ENCODE results near the gene AHCYL2. TPM values are rescaled to one million over a fixed set of nuclear protein-coding genes. Genes with fewer than 3 reads are reported as not detected.
A peak's percentile ranks its signal among the peaks of the same experiment; 100 is the strongest.

Gene AHCYL2
- total RNA-seq, 1 experiment from 2014 or later, result 25.6 TPM

DNA sequence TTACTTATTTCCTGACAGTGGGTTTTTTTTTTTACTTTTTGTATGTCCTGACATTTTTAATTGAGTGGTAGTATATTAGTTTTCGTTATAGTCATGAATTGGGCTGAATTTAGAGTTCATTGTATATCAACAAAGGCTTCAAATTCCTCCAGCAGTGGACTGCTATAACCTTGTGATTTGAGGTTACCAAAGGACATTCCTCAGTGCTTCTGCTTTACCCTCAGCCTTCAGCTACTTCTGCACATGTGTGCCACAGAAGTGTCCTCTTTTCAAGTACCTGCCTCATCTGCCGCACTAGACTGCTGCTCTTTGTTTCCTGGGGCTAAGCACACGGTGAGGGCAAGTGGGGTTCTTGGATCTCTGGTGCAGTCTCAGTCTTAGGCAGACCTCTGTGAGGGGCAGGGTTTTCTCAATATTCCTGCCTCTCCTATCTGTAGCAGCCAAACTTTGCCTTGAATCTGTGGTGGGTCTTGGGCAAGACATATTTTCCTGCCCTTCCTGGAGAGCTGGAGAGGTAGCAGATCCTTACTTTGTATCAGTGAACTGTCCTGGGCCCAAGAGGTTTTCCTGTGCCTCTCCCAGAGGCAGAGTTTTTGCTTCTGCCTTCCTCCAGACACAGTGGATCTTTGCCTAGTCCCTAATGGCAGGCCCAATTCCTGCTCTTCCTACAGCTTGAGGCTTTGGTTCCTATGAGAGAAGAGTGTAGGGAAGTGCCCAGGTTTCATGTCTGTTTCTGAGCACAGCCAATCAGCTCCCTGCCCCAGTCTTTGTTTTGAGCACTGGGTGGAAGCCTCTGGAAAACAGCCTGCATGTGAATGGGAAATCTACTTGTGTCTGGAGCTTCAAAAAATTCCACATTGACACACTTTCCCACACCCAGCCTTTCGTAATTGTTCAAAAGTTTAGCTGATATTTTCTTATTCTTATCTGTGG, 170.4 kb downstream of the AHCYL2 start:
- H3K4me3 Mint-ChIP-seq, result no peak overlapping the region
- 0 out of 2 replicates have a peak, but pooled peaks cover 4% of the 10 kb centered on the region for H3K4me1 Mint-ChIP-seq
- 0 out of 2 replicates have a peak, but pooled peaks cover 4% of the 10 kb centered on the region for H3K36me3 Mint-ChIP-seq
- ChIA-PET CTCF (interaction anchor here (1.3 kb wide), 1 partner anchor 19 kb away, joined by 4 read pairs; no protein-coding TSS in a partner anchor), POLR2A (no interaction called here)
- DNase-seq (ENCODE audit: low spot score), result no peak
- H3K27me3 Mint-ChIP-seq (ENCODE audit: low read depth), result no peaks in the 10 kb centered on the region
- peak; percentile 59; the same call in 1 of the 2 replicates for ATAC-seq
- TF ChIP-seq, protein P1, sequence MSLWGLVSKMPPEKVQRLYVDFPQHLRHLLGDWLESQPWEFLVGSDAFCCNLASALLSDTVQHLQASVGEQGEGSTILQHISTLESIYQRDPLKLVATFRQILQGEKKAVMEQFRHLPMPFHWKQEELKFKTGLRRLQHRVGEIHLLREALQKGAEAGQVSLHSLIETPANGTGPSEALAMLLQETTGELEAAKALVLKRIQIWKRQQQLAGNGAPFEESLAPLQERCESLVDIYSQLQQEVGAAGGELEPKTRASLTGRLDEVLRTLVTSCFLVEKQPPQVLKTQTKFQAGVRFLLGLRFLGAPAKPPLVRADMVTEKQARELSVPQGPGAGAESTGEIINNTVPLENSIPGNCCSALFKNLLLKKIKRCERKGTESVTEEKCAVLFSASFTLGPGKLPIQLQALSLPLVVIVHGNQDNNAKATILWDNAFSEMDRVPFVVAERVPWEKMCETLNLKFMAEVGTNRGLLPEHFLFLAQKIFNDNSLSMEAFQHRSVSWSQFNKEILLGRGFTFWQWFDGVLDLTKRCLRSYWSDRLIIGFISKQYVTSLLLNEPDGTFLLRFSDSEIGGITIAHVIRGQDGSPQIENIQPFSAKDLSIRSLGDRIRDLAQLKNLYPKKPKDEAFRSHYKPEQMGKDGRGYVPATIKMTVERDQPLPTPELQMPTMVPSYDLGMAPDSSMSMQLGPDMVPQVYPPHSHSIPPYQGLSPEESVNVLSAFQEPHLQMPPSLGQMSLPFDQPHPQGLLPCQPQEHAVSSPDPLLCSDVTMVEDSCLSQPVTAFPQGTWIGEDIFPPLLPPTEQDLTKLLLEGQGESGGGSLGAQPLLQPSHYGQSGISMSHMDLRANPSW (CRISPR knock-in tag; conservative IDR thresholded peaks at IDR 0.05; ENCODE audit: low read depth), result no peak
- no peaks in the 10 kb centered on the region for H3K9me3 Mint-ChIP-seq
- H3K27ac Mint-ChIP-seq, result peak overlapping the region; percentile 13

DNA sequence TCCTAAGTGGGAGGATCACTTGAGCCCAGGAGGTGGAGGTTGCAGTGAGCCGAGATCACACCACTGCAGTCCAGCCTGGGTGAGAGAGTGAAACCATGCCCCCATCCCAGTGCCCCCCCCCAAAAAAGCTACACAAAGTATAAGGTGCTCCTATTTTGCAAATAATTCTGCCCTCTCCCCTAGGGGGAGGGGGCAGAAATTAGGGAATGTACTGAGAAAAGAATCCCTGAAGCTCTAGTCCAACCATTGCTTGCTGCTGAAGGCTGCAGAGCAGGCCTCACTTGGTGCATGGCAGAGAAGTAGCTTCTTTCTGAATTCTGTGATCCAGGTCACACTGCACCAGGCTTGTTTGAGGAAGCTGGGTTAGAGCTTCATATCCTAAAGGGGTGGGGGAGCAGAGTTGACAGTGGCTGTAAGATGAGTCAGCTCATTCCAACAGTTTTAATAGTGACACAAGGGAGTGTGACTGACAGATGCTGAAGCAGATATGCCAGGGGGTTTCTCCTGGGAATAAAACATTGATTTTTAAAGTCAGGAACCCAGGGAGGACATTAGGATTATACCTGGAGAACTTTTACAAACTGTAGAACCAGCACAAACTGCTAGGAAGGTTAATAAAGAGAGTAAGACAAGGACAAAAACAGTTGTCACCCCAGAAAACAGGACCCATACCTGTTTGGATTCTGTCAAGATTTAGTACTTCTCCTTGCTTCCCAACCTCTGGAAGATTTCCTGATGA, 176.6 kb downstream of the AHCYL2 start:
- no peak for ATAC-seq
- no peaks in the 10 kb centered on the region for H3K9me3 Mint-ChIP-seq
- H3K27ac Mint-ChIP-seq, result 0 out of 2 replicates have a peak overlapping the region, but pooled peaks have one; percentile 19
- peaks cover 4% of the 10 kb centered on the region; the same call in 1 of the 2 replicates for H3K36me3 Mint-ChIP-seq
- TF ChIP-seq, protein P2, sequence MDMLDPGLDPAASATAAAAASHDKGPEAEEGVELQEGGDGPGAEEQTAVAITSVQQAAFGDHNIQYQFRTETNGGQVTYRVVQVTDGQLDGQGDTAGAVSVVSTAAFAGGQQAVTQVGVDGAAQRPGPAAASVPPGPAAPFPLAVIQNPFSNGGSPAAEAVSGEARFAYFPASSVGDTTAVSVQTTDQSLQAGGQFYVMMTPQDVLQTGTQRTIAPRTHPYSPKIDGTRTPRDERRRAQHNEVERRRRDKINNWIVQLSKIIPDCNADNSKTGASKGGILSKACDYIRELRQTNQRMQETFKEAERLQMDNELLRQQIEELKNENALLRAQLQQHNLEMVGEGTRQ (CRISPR knock-in tag; IDR thresholded peaks at IDR 0.05), result no peak
- no peak overlapping the region for H3K4me3 Mint-ChIP-seq
- DNase-seq (ENCODE audit: low spot score), result no peak
- ChIA-PET CTCF (interaction anchor here (0.6 to 1.7 kb wide), 8 partner anchors 17 to 238 kb away, joined by 4 to 10 read pairs (median 4); partner anchors contain the start of gene STRIP2), POLR2A (no interaction called here)
- peaks cover 17% of the 10 kb centered on the region for H3K4me1 Mint-ChIP-seq
- H3K27me3 Mint-ChIP-seq (ENCODE audit: low read depth), result no peaks in the 10 kb centered on the region

DNA sequence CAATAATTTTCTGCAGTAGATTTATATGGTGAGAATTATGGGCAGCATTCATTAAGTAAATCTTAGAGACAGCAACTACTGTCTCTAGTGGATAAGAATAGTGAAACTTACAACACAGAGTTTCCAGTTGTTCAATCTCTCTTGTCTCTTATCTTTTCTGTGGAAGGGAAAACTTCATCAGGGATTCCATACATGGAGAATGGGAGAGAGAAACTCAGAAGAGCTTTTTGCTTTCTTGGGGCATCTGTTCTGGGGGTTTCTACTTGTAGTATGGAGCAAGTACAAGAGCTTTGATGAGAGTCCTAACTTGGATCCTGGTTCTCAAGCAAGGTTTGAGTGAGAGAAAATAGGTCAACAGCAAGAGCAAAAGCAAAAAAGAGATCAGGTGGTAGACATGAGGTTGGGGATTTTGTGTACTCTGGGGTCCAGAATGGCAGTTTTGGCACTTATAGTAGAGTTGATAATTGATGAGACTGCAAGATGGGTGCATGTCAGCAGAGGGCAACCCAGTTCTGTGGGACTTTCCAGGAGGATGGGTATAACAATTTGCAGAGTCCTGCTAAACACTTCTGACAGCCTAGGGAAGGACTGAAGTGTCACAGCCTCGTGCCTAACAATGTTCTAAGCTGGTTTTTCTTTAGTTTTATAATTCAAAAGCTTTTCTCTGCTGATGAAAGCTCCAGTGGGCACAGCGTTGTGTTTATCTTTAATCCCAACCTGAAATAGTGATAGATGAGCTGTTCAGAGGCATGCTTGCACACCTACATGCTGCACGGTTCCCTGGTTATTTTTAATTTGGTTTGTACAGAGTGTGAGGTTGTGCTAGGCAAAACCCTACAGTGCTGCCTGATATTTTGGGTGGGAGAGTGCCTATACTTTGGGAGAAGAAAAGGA, 177.4 kb downstream of the AHCYL2 start:
- ChIA-PET POLR2A (interaction anchor here (0.5 kb wide), 1 partner anchor 131 kb away, joined by 5 read pairs; no protein-coding TSS in a partner anchor), CTCF (interaction anchor here (0.7 to 1.7 kb wide), 4 partner anchors 27 to 69 kb away, joined by 4 to 10 read pairs (median 6); partner anchors contain the start of gene STRIP2)
- no peak for TF ChIP-seq HMGA2 (CRISPR knock-in tag; IDR thresholded peaks at IDR 0.05)
- no peak for TF ChIP-seq CREB1 (CRISPR knock-in tag; IDR thresholded peaks at IDR 0.05)
- TF ChIP-seq, protein P3, sequence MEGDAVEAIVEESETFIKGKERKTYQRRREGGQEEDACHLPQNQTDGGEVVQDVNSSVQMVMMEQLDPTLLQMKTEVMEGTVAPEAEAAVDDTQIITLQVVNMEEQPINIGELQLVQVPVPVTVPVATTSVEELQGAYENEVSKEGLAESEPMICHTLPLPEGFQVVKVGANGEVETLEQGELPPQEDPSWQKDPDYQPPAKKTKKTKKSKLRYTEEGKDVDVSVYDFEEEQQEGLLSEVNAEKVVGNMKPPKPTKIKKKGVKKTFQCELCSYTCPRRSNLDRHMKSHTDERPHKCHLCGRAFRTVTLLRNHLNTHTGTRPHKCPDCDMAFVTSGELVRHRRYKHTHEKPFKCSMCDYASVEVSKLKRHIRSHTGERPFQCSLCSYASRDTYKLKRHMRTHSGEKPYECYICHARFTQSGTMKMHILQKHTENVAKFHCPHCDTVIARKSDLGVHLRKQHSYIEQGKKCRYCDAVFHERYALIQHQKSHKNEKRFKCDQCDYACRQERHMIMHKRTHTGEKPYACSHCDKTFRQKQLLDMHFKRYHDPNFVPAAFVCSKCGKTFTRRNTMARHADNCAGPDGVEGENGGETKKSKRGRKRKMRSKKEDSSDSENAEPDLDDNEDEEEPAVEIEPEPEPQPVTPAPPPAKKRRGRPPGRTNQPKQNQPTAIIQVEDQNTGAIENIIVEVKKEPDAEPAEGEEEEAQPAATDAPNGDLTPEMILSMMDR (IDR thresholded peaks at IDR 0.05), result no peak
- H3K27me3 Mint-ChIP-seq (ENCODE audit: low read depth), result no peaks in the 10 kb centered on the region
- DNase-seq (ENCODE audit: low spot score) (no peak), ATAC-seq (peak; percentile 51)
- peaks cover 17% of the 10 kb centered on the region for H3K4me1 Mint-ChIP-seq
- H3K9me3 Mint-ChIP-seq, result no peaks in the 10 kb centered on the region
- no peak overlapping the region for H3K4me3 Mint-ChIP-seq
- no peak overlapping the region for H3K27ac Mint-ChIP-seq
- peaks cover 4% of the 10 kb centered on the region; the same call in 1 of the 2 replicates for H3K36me3 Mint-ChIP-seq

DNA sequence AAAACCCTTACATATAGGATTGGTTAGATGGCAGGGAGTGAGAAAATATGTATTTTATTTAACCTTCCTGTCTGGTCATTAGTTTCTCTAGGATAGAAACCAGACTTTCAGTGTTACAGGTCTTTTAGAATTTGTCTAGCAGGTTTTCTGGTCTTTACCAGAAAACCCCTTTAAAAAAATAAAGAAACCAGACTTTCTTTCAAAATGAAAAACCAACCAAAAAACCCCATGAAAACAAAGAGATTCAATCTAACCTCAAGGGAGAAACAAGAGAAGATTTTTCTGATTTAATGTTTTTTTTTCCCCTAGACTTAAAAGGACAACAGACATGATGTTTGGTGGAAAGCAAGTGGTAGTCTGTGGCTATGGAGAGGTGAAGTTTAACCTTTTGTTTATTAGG, 180.7 kb downstream of the AHCYL2 start:
- Mint-ChIP-seq H3K36me3 (peaks cover 12% of the 10 kb centered on the region; the same call in 1 of the 2 replicates), H3K4me1 (peaks cover 17% of the 10 kb centered on the region), H3K27ac (no peak overlapping the region), H3K4me3 (no peak overlapping the region), H3K27me3 (ENCODE audit: low read depth) (no peaks in the 10 kb centered on the region), H3K9me3 (no peaks in the 10 kb centered on the region)
- ChIA-PET POLR2A (no interaction called here), CTCF (no interaction called here)
- DNase-seq (ENCODE audit: low spot score), result no peak
- ATAC-seq, result no peak
- TF ChIP-seq PRRX2 (CRISPR knock-in tag; IDR thresholded peaks at IDR 0.05) (no peak), ETV6 (CRISPR knock-in tag; IDR thresholded peaks at IDR 0.05) (no peak)
- TF ChIP-seq, protein P4, sequence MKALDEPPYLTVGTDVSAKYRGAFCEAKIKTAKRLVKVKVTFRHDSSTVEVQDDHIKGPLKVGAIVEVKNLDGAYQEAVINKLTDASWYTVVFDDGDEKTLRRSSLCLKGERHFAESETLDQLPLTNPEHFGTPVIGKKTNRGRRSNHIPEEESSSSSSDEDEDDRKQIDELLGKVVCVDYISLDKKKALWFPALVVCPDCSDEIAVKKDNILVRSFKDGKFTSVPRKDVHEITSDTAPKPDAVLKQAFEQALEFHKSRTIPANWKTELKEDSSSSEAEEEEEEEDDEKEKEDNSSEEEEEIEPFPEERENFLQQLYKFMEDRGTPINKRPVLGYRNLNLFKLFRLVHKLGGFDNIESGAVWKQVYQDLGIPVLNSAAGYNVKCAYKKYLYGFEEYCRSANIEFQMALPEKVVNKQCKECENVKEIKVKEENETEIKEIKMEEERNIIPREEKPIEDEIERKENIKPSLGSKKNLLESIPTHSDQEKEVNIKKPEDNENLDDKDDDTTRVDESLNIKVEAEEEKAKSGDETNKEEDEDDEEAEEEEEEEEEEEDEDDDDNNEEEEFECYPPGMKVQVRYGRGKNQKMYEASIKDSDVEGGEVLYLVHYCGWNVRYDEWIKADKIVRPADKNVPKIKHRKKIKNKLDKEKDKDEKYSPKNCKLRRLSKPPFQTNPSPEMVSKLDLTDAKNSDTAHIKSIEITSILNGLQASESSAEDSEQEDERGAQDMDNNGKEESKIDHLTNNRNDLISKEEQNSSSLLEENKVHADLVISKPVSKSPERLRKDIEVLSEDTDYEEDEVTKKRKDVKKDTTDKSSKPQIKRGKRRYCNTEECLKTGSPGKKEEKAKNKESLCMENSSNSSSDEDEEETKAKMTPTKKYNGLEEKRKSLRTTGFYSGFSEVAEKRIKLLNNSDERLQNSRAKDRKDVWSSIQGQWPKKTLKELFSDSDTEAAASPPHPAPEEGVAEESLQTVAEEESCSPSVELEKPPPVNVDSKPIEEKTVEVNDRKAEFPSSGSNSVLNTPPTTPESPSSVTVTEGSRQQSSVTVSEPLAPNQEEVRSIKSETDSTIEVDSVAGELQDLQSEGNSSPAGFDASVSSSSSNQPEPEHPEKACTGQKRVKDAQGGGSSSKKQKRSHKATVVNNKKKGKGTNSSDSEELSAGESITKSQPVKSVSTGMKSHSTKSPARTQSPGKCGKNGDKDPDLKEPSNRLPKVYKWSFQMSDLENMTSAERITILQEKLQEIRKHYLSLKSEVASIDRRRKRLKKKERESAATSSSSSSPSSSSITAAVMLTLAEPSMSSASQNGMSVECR (CRISPR knock-in tag; IDR thresholded peaks at IDR 0.05; ENCODE audit: borderline replicate concordance), result no peak
- TF ChIP-seq, protein P5, sequence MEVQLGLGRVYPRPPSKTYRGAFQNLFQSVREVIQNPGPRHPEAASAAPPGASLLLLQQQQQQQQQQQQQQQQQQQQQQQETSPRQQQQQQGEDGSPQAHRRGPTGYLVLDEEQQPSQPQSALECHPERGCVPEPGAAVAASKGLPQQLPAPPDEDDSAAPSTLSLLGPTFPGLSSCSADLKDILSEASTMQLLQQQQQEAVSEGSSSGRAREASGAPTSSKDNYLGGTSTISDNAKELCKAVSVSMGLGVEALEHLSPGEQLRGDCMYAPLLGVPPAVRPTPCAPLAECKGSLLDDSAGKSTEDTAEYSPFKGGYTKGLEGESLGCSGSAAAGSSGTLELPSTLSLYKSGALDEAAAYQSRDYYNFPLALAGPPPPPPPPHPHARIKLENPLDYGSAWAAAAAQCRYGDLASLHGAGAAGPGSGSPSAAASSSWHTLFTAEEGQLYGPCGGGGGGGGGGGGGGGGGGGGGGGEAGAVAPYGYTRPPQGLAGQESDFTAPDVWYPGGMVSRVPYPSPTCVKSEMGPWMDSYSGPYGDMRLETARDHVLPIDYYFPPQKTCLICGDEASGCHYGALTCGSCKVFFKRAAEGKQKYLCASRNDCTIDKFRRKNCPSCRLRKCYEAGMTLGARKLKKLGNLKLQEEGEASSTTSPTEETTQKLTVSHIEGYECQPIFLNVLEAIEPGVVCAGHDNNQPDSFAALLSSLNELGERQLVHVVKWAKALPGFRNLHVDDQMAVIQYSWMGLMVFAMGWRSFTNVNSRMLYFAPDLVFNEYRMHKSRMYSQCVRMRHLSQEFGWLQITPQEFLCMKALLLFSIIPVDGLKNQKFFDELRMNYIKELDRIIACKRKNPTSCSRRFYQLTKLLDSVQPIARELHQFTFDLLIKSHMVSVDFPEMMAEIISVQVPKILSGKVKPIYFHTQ (CRISPR knock-in tag; IDR thresholded peaks at IDR 0.05), result no peak
